SU-DHL-6 (cell line): ENCODE data around the gene SHISA9.

Source experiments
- H2AFZ ChIP-seq: fragments of 200-600 bp; sonication (generic); 2 replicates; pipeline ENCODE4 v1.6.1; 2014; ENCODE audit warnings: low read depth, mild to moderate bottlenecking, moderate library complexity, mixed read lengths, antibody characterized with exemption, low read length; ENCODE audit not compliant: severe bottlenecking
- H3F3A ChIP-seq: fragments of 200-600 bp; shearing (Covaris generic); 2 replicates; pipeline ENCODE4 v1.6.0; 2016; ENCODE audit warnings: antibody characterized with exemption, mild to moderate bottlenecking; ENCODE audit not compliant: insufficient read depth
- H3K27ac ChIP-seq: fragments of 200-600 bp; sonication (generic); 2 replicates; pipeline ENCODE4 v1.5.1; 2016; ENCODE audit warnings: low read depth, mild to moderate bottlenecking, low read length, moderate library complexity, mixed read lengths
- H3K27me3 ChIP-seq: fragments of 200-600 bp; sonication (generic), shearing (Covaris generic); 2 replicates; pipeline ENCODE4 v1.6.0; 2014; ENCODE audit warnings: mild to moderate bottlenecking, low read length
- H3K36me3 ChIP-seq: fragments of 200-600 bp; sonication (generic); 2 replicates; pipeline ENCODE4 v1.6.1; 2014; ENCODE audit warnings: mild to moderate bottlenecking, low read length, mixed read lengths
- H3K4me2 ChIP-seq: fragments of 300-600, 200-600 bp; shearing (Covaris generic), sonication (generic); 2 replicates; pipeline ENCODE4 v1.6.0; 2014; ENCODE audit warnings: low read length, low read depth, mild to moderate bottlenecking; ENCODE audit not compliant: poor library complexity, severe bottlenecking
- H3K4me3 ChIP-seq: fragments of 200-600 bp; sonication (generic); 2 replicates; pipeline ENCODE4 v1.5.1; 2014; ENCODE audit warnings: antibody characterized with exemption, low read length, mild to moderate bottlenecking, mixed read lengths; ENCODE audit not compliant: insufficient read depth, poor library complexity, severe bottlenecking
- H3K79me2 ChIP-seq: fragments of 200-600 bp; sonication (generic); 2 replicates; pipeline ENCODE4 v1.6.1; 2014; ENCODE audit warnings: mild to moderate bottlenecking, low read length, moderate library complexity; ENCODE audit not compliant: insufficient read depth
- H3K9ac ChIP-seq: fragments of 200-600 bp; sonication (generic); 2 replicates; pipeline ENCODE4 v1.7.0; 2014; ENCODE audit warnings: mild to moderate bottlenecking, low read length
- H3K9me2 ChIP-seq: fragments of 200-600 bp; sonication (generic); replicated peaks from 2 replicates; pipeline ENCODE4 v1.6.1; 2014; ENCODE audit warnings: low read length; ENCODE audit not compliant: insufficient read depth
- H3K9me3 ChIP-seq: fragments of 200-600 bp; sonication (generic); 2 replicates; pipeline ENCODE4 v1.6.1; 2014; ENCODE audit warnings: low read length, mixed read lengths; ENCODE audit not compliant: insufficient read depth
- H4K20me1 ChIP-seq: fragments of 200-600 bp; sonication (generic); 2 replicates; pipeline ENCODE4 v1.6.1; 2014; ENCODE audit warnings: low read depth, mild to moderate bottlenecking, antibody characterized with exemption, low read length, moderate library complexity, mixed read lengths
- EZH2phosphoT487 ChIP-seq: fragments of 200-600 bp; sonication (generic), shearing (Covaris generic); conservative IDR thresholded peaks from 2 replicates; pipeline ENCODE4 v1.6.1; 2018; ENCODE audit warnings: mild to moderate bottlenecking, antibody characterized with exemption, low read length, moderate library complexity, mixed read lengths
- TF ChIP-seq, protein P1 (sequence below): fragments of 200-600 bp; sonication (generic); IDR thresholded peaks from one replicate; pipeline ENCODE4 v1.5.1; 2017; ENCODE audit warnings: antibody characterized with exemption, mild to moderate bottlenecking, low read length, moderate library complexity; ENCODE audit not compliant: insufficient read depth, poor library complexity, severe bottlenecking

SHISA9 gene

DNA sequence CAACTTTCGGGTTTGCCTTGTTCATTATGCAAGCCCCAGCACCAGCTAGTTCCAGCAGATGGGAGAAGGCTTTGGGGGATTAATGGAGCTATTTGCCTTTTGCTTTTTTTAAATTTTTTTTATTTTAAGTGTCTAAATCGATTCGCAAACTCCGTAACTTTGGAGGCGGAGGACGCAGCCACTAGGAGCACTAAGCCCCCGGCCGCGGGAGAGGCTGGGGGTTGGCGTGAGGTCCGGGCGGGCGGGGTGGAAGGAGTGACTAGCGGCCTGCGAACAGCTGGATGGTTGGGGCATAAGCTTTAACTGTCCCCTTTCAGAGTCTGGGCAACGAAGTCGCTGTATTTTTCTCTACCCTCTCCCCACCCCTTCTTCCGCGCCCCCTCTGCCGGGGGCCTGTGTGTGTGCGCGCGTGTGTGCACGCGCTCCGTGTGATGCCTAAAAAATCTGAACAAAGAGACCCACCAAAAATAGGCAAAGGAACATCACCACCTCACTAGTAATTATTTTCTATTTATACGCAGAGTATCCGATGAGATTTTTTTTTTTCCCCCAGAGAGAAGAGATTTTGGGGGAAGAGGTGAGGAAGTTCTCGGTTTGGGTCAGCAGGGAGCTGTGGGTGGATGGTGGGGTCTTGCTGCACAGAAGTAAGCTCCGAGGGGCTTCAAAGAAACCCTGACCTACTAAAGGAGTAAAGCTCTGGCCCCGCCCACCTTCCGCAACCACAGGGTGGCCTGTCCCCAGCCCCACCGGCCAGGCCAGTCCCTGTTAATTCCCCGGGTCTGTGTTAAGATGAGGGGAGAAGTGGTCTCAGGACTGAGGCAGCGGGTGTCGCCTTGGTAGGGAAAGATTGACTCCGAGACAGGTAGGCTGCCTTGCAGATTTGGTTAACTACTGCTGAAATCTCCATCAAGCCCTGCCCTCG lies 2.3 kb downstream of the SHISA9 start:
- H2AFZ ChIP-seq, result no peak overlapping the region
- no peaks in the 10 kb centered on the region for H3K36me3 ChIP-seq
- TF ChIP-seq, protein P1, sequence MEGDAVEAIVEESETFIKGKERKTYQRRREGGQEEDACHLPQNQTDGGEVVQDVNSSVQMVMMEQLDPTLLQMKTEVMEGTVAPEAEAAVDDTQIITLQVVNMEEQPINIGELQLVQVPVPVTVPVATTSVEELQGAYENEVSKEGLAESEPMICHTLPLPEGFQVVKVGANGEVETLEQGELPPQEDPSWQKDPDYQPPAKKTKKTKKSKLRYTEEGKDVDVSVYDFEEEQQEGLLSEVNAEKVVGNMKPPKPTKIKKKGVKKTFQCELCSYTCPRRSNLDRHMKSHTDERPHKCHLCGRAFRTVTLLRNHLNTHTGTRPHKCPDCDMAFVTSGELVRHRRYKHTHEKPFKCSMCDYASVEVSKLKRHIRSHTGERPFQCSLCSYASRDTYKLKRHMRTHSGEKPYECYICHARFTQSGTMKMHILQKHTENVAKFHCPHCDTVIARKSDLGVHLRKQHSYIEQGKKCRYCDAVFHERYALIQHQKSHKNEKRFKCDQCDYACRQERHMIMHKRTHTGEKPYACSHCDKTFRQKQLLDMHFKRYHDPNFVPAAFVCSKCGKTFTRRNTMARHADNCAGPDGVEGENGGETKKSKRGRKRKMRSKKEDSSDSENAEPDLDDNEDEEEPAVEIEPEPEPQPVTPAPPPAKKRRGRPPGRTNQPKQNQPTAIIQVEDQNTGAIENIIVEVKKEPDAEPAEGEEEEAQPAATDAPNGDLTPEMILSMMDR, result no peak
- TF ChIP-seq EZH2phosphoT487, result no peak
- H3K9ac ChIP-seq, result no peak overlapping the region
- H3K9me3 ChIP-seq, result no peaks in the 10 kb centered on the region
- H3F3A ChIP-seq, result no peaks in the 10 kb centered on the region
- H4K20me1 ChIP-seq, result no peaks in the 10 kb centered on the region
- no peak overlapping the region for H3K4me2 ChIP-seq
- H3K4me3 ChIP-seq, result no peak overlapping the region
- no peaks in the 10 kb centered on the region for H3K79me2 ChIP-seq
- no peaks in the 10 kb centered on the region for H3K27me3 ChIP-seq
- no peak overlapping the region for H3K27ac ChIP-seq
- H3K9me2 ChIP-seq, result no peaks in the 10 kb centered on the region

DNA sequence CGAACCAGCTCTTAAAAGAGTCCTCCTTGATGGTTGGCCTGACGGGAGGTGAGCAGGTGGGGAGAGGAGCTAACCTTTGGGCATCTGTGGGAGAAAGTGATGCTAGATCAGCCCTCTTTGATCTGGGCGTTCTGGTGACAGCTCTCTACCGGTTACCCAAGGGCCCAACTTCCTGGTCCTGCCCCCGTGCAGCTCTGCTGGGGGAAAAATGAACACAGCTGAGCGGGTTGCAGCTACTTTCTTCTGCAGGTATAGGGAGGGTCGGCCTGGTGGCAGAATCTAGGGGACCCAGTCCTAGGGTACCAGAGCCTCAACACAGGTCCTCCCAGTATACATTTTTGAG lies 2.9 kb downstream of the SHISA9 start:
- TF ChIP-seq, protein P1, result no peak
- no peak for TF ChIP-seq EZH2phosphoT487
- Histone ChIP-seq H2AFZ (no peak overlapping the region), H3K4me2 (no peak overlapping the region), H3K4me3 (no peak overlapping the region), H3K9ac (no peak overlapping the region), H3K79me2 (no peaks in the 10 kb centered on the region), H4K20me1 (no peaks in the 10 kb centered on the region), H3F3A (no peaks in the 10 kb centered on the region), H3K9me2 (no peaks in the 10 kb centered on the region), H3K9me3 (no peaks in the 10 kb centered on the region), H3K27me3 (no peaks in the 10 kb centered on the region), H3K36me3 (no peaks in the 10 kb centered on the region), H3K27ac (no peak overlapping the region)

DNA sequence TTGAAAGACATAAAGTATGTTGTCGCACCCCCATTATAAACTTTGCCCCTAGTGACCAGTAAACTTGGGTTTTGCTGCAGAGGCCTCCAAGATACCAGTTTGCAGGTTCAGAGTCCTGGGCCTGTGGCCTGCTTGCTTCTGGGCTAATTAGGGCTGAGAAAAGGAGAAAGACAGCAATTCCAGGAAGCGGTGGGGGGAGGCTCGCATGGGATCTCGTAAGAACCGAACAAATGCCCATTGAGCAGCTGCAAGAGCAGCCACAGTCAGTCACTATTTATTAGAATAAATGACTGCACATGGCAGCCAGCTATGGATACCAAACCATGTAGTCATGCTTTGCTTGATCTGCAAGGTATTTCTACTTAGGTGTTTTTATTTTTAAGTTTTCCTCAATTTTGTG lies 4.9 kb downstream of the SHISA9 start:
- no peaks in the 10 kb centered on the region for H3K9me2 ChIP-seq
- no peak for TF ChIP-seq EZH2phosphoT487
- TF ChIP-seq, protein P1, result no peak
- H2AFZ ChIP-seq, result no peak overlapping the region
- H3K36me3 ChIP-seq, result no peaks in the 10 kb centered on the region
- H3K9ac ChIP-seq, result no peak overlapping the region
- H4K20me1 ChIP-seq, result no peaks in the 10 kb centered on the region
- H3K27ac ChIP-seq, result no peak overlapping the region
- no peak overlapping the region for H3K4me3 ChIP-seq
- no peaks in the 10 kb centered on the region for H3K27me3 ChIP-seq
- no peaks in the 10 kb centered on the region for H3K79me2 ChIP-seq
- no peaks in the 10 kb centered on the region for H3F3A ChIP-seq
- H3K9me3 ChIP-seq, result no peaks in the 10 kb centered on the region
- H3K4me2 ChIP-seq, result no peak overlapping the region
